GM12891 (cell line): ENCODE results near the gene WRAP73.

Source experiments
- POLR2A ChIP-seq: IDR thresholded peaks from 2 replicates; pipeline ENCODE4 v1.6.1; 2011; ENCODE audit warnings: low read depth, low read length, control low read depth
- POLR2AphosphoS5 ChIP-seq: IDR thresholded peaks from 2 replicates; pipeline ENCODE4 v1.6.1; 2011; ENCODE audit warnings: low read depth, low read length, control low read depth

- no peak for TF ChIP-seq POLR2A
- TF ChIP-seq POLR2AphosphoS5, result no peak
Measured at GRCh38 chr1:3599816-3600215, 50.1 kb downstream of the WRAP73 start.
